Measurements from ENCODE around the gene WDR74.
"Not testable (repeated sequence)": the region's sequence is repeated elsewhere in the genome, so short reads cannot be mapped to it uniquely, and the experiment has no call there.

WDR74 gene

GRCh38 chr11:62853279-62853965 is 14.0 kb upstream of the WDR74 start:
- H4K20me1 ChIP-seq: peaks cover 51% of the 10 kb centered on the region
- no peaks in the 10 kb centered on the region for H3K9me3 ChIP-seq
- H3K4me3 ChIP-seq: peak overlapping the region; percentile 89
- H3K27ac ChIP-seq: peak overlapping the region; percentile 98; the same call in 1 of the 2 replicates
- H3K27me3 ChIP-seq: no peaks in the 10 kb centered on the region
- H3K36me3 ChIP-seq: peaks cover 42% of the 10 kb centered on the region
- H3K4me1 ChIP-seq: peaks cover 46% of the 10 kb centered on the region
- H3K9ac ChIP-seq: peak overlapping the region; percentile 99
- no peak for TF ChIP-seq Cebpa-rat (IDR thresholded peaks at IDR 0.05)
- peak overlapping the region; percentile 96 for H3K4me2 ChIP-seq

DNA sequence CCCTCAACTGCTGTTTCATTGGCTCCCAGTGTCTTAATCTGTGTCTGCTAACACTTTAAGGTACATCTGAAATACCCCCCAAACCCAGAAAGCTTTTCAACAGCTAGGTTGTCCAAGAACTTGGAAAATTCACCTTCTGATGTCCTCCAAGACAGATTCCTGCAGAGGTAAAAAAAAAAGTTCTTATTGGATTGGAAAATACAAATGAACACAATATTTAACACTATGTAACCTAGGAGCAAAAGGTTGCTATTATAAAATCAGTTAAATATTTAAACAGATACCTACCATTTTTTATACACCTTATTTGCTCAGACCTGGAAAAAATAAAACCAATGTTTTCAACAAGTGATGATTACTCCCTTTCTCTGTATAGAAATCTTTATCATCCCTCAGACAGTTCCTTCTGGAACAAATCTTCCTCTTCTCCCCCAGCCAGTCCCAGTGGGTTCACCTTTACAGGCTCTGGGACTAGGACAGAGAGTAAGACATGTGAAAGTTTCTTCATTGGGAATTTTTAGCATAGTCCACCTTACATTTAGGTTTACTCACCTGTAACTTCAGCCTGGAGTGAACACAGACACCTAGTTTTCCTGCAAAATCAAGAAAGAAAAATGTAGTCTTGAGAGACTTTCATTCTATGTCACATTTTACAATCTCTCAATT is 13.3 kb upstream of the WDR74 start:
- TF ChIP-seq Cebpa-rat (IDR thresholded peaks at IDR 0.05): no peak
- Histone ChIP-seq H3K36me3 (peaks cover 42% of the 10 kb centered on the region), H3K4me1 (peaks cover 39% of the 10 kb centered on the region), H3K9ac (peak overlapping the region; percentile 99; the same call in 1 of the 2 replicates), H3K4me3 (peak overlapping the region; percentile 89), H3K9me3 (no peaks in the 10 kb centered on the region), H3K27ac (no peak overlapping the region; the same call in 1 of the 2 replicates), H4K20me1 (peaks cover 51% of the 10 kb centered on the region), H3K4me2 (peak overlapping the region; percentile 96), H3K27me3 (no peaks in the 10 kb centered on the region)

GRCh38 chr11:62851807-62852522 is 12.6 kb upstream of the WDR74 start:
- H3K27ac ChIP-seq: no peak overlapping the region
- no peak for TF ChIP-seq Cebpa-rat (IDR thresholded peaks at IDR 0.05)
- H3K36me3 ChIP-seq: peaks cover 42% of the 10 kb centered on the region
- H3K4me1 ChIP-seq: peaks cover 32% of the 10 kb centered on the region
- H3K9ac ChIP-seq: peak overlapping the region; percentile 99; the same call in 1 of the 2 replicates
- peak overlapping the region; percentile 96 for H3K4me2 ChIP-seq
- H3K9me3 ChIP-seq: no peaks in the 10 kb centered on the region
- H3K27me3 ChIP-seq: no peaks in the 10 kb centered on the region
- peak overlapping the region; percentile 89 for H3K4me3 ChIP-seq
- peaks cover 51% of the 10 kb centered on the region for H4K20me1 ChIP-seq

- no peak overlapping the region for H3K4me3 ChIP-seq
- no peak for TF ChIP-seq Cebpa-rat (IDR thresholded peaks at IDR 0.05)
- peak overlapping the region; percentile 96; the same call in 1 of the 2 replicates for H3K4me2 ChIP-seq
- peaks cover 42% of the 10 kb centered on the region for H3K36me3 ChIP-seq
- no peak overlapping the region for H3K9ac ChIP-seq
- H4K20me1 ChIP-seq: peaks cover 51% of the 10 kb centered on the region
- H3K9me3 ChIP-seq: no peaks in the 10 kb centered on the region
- peaks cover 29% of the 10 kb centered on the region for H3K4me1 ChIP-seq
- no peaks in the 10 kb centered on the region for H3K27me3 ChIP-seq
- no peak overlapping the region for H3K27ac ChIP-seq
Measured at GRCh38 chr11:62850911-62851806, 11.8 kb upstream of the WDR74 start.

- Histone ChIP-seq H3K9me3 (no peaks in the 10 kb centered on the region), H3K36me3 (peaks cover 19% of the 10 kb centered on the region)
- TF ChIP-seq Cebpa-rat (IDR thresholded peaks at IDR 0.05): no peak
Measured at GRCh38 chr11:62847767-62848314, 8.5 kb upstream of the WDR74 start.

DNA sequence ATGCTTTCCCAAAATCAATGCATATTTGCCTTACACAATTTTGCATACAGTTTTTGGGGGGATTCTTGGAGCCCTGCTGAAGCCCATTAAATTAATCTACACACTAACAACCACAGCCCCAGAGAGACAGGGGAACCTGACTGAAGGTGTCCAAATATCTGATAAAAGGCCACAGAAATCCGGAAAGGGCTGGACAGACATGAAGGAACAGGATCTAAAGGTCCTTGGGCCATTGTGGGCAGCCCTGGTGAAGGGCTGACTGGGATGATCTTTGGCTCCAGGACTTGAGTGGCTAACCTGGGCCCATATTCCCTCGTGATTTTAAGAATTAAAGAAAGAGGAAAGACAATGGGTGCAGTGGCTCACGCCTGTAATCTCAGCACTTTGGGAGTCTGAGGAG is 6.8 kb upstream of the WDR74 start:
- H3K4me2 ChIP-seq: no peak overlapping the region
- peaks cover 16% of the 10 kb centered on the region for H3K4me1 ChIP-seq
- no peak overlapping the region for H3K9ac ChIP-seq
- H3K27me3 ChIP-seq: no peaks in the 10 kb centered on the region
- no peaks in the 10 kb centered on the region for H3K9me3 ChIP-seq
- H3K27ac ChIP-seq: no peak overlapping the region
- H4K20me1 ChIP-seq: peaks cover 9% of the 10 kb centered on the region
- H3K4me3 ChIP-seq: no peak overlapping the region
- TF ChIP-seq Cebpa-rat (IDR thresholded peaks at IDR 0.05): no peak
- peaks cover 3% of the 10 kb centered on the region for H3K36me3 ChIP-seq

More at GRCh38 chr11:62847767-62848314, 8.5 kb upstream of the WDR74 start:
- H3K4me2 ChIP-seq: no peak overlapping the region
- no peaks in the 10 kb centered on the region for H3K27me3 ChIP-seq
- H3K4me1 ChIP-seq: peaks cover 27% of the 10 kb centered on the region
- peaks cover 26% of the 10 kb centered on the region for H4K20me1 ChIP-seq
- H3K9ac ChIP-seq: no peak overlapping the region
- H3K27ac ChIP-seq: no peak overlapping the region
- no peak overlapping the region for H3K4me3 ChIP-seq

DNA sequence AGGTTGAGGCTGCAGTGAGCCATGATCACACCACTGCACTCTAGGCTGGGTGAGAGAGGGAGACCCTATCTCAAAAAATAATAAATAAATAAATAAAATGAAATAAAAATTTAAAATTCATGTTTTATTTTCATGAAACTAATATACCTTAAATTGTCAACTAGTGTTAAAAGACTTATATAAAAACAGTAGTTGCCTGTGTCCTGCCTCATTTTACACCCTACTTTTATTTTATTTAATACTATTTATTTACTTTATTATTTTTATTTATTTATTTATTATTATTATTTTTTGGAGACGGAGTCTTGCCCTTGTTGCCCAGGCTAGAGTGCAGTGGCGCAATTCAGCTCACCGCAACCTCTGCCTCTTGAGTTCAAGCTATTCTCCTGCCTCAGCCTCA is 4.8 kb upstream of the WDR74 start:
- Histone ChIP-seq H3K9me3 (no peaks in the 10 kb centered on the region), H4K20me1 (no peaks in the 10 kb centered on the region), H3K4me2 (no peak overlapping the region), H3K27me3 (no peaks in the 10 kb centered on the region), H3K4me1 (peaks cover 16% of the 10 kb centered on the region), H3K4me3 (no peak overlapping the region), H3K9ac (no peak overlapping the region), H3K27ac (no peak overlapping the region), H3K36me3 (no peaks in the 10 kb centered on the region)
- no peak for TF ChIP-seq Cebpa-rat (IDR thresholded peaks at IDR 0.05)

DNA sequence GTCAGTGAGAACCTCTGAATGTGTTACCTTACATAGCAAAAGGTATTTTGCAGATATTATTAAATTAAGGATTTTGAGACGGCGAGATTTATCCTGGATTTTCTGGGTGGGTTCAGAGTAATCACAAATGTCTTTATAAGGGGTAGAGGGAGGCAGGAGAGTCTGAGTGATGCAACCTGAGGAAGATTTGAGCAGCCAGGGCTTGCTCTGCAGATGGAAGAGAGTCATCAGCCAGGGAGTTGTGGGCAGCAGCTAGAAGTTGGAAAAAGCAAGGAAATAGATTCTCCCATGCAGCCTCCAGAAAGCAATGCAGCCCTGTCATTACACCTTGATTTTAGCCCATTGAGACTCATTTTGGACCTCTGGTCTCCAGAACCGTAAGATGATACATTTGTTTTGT is 4.1 kb upstream of the WDR74 start:
- Histone ChIP-seq H3K27me3 (no peaks in the 10 kb centered on the region), H3K4me2 (peak overlapping the region; percentile 84), H3K9me3 (no peaks in the 10 kb centered on the region), H3K36me3 (no peaks in the 10 kb centered on the region), H3K27ac (peak overlapping the region; percentile 95; the same call in 1 of the 2 replicates), H3K4me1 (peaks cover 20% of the 10 kb centered on the region), H3K9ac (peak overlapping the region; percentile 89; the same call in 1 of the 2 replicates), H3K4me3 (no peak overlapping the region), H4K20me1 (no peaks in the 10 kb centered on the region)
- TF ChIP-seq Cebpa-rat (IDR thresholded peaks at IDR 0.05): no peak

GRCh38 chr11:62842891-62843290 is 3.5 kb upstream of the WDR74 start:
- H3K4me2 ChIP-seq: peak overlapping the region; percentile 84
- H3K9ac ChIP-seq: peak overlapping the region; percentile 89
- not testable (repeated sequence) for H3K27me3 ChIP-seq, H3K9me3 ChIP-seq, H3K36me3 ChIP-seq, H4K20me1 ChIP-seq
- H3K27ac ChIP-seq: peak overlapping the region; percentile 95
- peaks cover 26% of the 10 kb centered on the region for H3K4me1 ChIP-seq
- H3K4me3 ChIP-seq: peak overlapping the region; percentile 92
